GM18505 (cell line): ENCODE data around the gene DNAH3.
"Not testable (repeated sequence)": the region's sequence is repeated elsewhere in the genome, so short reads cannot be mapped to it uniquely, and the experiment has no call there.

Experiments
- ATAC-seq: cut with Tn5 transposase; IDR thresholded peaks from one replicate; pipeline ENCODE4 v1.9.1; 2021; ENCODE audit not compliant: unreplicated experiment
- POLR2A ChIP-seq: IDR thresholded peaks from 4 replicates; pipeline ENCODE4 v1.6.1; 2011; ENCODE audit warnings: borderline replicate concordance; ENCODE audit not compliant: insufficient read depth, insufficient read length; ENCODE audit errors: extremely low read depth

Gene DNAH3

DNA sequence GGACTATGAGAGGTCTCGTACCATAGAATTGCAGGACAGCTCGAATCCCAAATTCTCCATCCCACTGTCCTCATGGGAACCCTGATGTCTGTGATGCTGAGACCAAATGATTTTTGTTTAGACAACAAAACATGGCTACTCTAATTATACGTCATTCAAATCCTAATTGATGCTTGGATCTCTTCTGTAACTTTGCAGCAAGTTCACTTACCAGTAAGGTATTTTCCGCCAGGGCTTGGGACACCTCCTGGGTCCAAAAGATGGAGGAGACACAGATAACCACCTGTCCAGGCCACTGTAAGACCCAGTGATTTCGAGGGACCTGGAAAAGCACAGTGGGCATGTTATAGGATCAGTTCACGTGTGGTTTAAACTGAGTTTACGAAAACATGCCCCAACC is 92.8 kb downstream of the DNAH3 start:
- ATAC-seq, result no peak
- no peak for TF ChIP-seq POLR2A

DNA sequence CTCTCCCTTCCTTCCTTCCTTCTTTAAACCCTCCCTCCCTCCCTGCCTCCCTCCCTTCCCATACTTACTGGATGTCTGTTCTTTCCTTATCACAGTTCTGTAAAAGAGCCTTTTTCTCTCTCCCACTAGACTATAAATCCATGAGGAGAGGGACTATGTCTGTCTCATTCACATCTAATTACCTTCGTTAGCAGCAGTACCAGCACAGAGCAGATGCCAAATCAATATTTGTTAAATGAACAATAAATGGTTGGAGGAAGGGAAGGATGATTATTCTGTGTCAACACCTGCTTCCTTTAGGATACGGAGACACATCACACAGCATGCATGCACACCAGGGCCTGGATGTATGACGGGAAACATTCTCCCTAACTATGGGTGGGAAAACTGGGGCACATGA is 94.2 kb downstream of the DNAH3 start:
- TF ChIP-seq POLR2A, result no peak
- no peak for ATAC-seq

DNA sequence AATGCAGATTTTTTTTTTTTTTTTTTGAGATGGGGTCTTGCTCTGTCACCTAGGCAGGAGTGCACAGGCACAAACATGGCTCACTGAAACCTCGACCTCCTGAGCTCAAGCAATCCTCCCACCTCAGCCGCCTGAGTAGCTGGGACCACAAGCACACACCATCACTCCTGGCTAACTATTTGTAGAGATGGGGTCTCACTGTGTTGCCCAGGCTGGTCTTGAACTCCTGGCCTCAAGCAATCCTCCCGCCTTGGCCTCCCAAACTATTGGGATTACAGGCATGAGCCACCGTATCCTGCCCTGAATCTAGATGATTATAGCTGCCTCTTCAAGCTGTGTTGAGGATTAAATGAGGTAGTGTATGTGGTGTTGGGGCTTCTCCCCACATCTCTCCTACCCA is 94.9 kb downstream of the DNAH3 start:
- not testable (repeated sequence) for ATAC-seq

DNA sequence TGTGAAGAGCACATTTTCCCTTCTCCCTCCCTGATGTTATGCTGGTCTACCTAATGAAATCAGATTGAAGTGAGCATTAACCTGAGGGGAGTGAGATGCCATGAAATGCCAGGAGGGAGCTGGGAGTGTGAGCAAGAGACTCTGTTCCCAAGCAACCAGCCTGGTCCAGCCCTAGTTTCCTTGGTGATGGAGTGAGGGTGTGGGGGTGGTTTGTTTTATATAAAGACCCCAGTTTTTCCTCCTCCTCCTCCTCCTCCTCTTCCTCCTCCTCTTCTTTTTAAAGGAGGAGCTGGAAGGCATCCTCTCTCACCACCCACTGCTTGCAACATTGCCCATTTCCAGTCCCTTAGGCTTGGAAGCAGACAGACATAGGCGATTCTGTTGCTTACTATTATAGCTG is 97.1 kb downstream of the DNAH3 start:
- no peak for TF ChIP-seq POLR2A
- no peak for ATAC-seq

DNA sequence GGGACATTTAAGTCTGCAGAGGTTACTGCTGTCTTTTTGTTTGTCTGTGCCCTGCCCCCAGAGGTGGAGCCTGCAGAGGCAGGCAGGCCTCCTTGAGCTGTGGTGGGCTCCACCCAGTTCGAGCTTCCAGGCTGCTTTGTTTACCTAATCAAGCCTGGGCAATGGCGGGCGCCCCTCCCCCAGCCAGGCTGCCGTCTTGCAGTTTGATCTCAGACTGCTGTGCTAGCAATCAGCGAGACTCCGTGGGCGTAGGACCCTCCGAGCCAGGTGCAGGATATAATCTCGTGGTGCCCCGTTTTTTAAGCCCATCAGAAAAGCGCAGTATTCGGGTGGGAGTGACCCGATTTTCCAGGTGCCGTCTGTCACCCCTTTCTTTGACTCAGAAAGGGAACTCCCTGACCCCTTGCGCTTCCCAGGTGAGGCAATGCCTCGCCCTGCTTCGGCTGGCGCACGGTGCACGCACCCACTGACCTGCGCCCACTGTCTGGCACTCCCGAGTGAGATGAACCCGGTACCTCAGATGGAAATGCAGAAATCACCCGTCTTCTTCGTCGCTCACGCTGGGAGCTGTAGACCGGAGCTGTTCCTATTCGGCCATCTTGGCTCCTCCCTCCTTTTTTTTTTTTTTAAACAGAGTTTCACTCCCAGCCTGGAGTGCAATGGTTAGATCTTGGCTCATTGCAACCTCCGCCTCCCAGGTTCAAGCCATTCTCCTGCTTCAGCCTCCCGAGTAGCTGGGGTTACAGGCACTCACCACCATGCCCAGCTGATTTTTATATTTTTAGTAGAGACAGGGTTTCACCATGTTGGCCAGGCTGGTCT is 102.3 kb downstream of the DNAH3 start:
- not testable (repeated sequence) for ATAC-seq

DNA sequence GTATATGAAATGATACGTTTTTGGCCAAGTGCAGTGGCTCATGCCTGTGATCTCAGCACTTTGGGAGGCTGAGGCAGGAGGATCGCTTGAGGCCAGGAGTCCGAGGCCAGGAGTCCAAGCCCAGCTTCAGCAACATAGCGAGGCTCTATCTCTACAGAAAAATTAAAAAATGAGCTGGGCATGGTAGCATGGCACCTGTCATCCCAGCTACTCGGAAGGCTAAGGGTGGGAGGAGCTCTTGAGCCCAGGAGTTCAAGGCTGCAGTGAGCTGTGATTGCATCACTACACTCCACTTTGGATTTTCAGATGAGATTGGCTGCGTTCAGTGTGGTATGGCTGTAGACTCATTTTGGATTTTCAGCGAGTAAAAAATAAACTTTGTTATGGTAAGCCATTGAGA is 112.4 kb downstream of the DNAH3 start:
- no peak for ATAC-seq
- no peak for TF ChIP-seq POLR2A

DNA sequence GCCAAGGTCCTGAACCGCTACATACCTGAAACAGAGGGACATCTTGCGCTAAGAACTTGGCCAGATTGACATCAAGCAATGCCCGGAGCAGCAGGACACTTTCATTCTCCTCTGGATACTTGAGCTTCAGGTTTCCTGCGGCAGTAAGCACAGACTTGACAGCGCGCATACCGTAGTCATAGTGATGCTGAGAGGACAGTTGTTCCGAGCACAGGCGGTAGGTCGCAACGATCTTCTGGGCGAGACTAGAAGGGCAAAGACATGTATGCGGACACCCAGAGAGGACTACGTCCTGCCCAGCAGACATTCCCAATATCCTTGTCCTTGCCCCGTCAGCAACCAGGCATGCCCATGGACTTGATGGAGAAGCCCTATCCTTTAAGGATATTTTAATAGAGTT is 112.9 kb downstream of the DNAH3 start:
- TF ChIP-seq POLR2A, result no peak
- ATAC-seq, result no peak

DNA sequence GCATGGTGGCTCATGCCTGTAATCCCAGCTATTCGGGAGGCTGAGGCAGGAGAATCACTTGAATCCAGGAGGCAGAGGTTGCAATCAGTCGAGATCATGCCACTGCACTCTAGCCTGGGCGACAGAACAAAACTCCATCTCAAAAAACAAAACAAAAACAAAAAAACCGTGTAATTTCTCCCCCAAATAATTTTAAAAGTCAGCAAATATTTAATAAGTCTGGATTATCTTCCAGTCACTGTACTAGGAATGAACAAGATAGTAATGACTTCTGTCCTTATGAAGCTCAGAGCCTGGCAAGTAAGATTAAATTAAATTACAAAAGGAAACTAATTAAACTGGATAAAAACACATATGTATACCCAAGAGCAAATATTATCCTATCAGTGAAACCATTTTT is 113.5 kb downstream of the DNAH3 start:
- no peak for ATAC-seq
- TF ChIP-seq POLR2A, result no peak

DNA sequence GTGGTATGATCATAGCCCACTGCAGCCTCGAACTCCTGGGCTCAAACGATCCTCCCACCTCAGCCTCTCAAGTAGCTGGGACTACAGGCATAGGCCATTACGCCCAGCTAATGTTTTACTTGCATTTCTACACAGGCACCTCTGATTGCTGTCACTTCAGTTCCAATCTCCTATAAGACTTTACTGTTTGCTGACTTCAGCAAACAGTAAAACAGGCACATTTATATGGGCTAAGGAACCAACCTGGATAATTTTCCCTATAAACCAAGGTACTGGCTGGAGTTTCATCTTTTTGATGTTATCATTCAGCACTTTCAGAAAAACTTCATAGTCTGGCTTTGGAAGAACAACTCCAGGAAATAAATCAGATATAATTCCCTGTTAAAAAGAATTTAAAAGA is 114.2 kb downstream of the DNAH3 start:
- TF ChIP-seq POLR2A, result no peak

DNA sequence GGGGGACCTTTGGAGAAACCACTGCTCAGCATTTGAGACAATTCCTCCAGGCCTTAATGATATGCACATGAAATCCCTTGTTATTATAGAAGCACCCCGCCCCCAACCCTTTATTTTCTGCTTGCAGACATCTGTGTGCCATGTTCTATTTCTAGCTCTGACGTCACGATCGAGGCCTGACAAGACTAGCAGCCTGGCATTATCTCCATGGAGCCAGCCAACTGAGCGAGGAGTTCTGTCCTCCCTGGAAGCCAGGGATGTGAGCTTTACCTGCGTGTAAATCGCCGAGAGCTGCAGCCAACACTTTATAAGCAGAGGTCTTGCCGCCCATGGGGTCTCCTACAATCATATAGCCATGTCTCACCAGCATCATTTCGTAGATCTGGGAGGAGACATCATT is 116.9 kb downstream of the DNAH3 start:
- ATAC-seq, result no peak
- no peak for TF ChIP-seq POLR2A

More for the DNA sequence above, 114.2 kb downstream of the DNAH3 start:
- no peak for ATAC-seq

DNA sequence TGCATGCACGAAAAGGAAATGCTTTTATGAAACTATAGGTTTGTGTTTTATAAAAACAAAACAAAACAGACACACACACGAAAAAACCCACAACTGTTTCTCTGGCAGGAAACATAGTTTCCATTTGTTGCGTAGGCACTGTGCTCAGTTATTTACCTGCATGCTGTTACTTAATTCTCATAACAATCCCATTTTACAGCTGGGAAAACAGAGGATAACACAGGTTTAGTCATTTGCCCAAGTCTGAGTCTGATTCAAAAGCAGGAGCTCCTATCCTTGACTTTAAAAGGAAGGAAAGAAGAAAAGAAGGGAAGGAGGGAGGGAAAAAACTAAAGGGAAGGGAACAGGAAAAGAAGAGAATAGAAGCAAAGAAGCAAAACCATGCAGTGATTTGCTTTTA is 117.4 kb downstream of the DNAH3 start:
- TF ChIP-seq POLR2A, result no peak

DNA sequence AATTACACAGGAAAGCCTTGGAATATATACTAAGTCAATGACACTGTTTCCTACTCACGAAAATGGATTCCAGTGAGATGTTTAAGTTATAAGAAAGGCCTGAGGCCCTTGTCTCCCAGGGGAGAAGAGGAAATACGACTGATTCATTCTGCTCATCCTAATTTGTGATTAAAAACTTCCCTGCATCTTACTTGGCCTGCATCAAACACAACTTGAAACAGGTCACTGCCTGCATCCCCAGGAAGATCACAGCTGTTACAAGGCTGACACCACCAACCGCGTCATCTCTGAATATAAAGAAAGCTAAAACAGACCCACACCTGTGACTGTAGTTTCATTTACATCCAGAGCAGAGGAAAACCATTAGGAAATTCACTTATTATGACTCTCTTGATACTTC is 121.9 kb downstream of the DNAH3 start:
- ATAC-seq, result no peak
- no peak for TF ChIP-seq POLR2A

More for the DNA sequence above, 117.4 kb downstream of the DNAH3 start:
- no peak for ATAC-seq

DNA sequence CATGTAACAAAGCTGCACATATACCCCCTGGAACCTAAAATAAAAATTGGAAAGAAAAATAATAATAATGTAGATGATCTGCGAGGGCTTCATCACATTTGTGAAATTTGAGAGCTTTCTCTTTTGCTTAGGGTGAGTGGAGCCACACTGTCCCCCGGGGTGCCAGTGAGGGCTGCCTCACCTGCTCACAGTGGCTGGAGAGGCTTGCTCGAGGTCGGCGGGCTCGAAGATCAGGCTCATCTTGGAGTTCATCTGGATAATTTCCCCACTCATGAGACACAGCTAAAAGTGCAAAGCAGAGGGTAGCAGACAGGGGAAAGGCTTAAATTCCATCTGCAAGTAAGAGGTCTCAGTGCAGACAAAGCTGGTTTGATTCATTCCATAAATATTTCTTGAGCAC is 123.8 kb downstream of the DNAH3 start:
- no peak for TF ChIP-seq POLR2A
- no peak for ATAC-seq

DNA sequence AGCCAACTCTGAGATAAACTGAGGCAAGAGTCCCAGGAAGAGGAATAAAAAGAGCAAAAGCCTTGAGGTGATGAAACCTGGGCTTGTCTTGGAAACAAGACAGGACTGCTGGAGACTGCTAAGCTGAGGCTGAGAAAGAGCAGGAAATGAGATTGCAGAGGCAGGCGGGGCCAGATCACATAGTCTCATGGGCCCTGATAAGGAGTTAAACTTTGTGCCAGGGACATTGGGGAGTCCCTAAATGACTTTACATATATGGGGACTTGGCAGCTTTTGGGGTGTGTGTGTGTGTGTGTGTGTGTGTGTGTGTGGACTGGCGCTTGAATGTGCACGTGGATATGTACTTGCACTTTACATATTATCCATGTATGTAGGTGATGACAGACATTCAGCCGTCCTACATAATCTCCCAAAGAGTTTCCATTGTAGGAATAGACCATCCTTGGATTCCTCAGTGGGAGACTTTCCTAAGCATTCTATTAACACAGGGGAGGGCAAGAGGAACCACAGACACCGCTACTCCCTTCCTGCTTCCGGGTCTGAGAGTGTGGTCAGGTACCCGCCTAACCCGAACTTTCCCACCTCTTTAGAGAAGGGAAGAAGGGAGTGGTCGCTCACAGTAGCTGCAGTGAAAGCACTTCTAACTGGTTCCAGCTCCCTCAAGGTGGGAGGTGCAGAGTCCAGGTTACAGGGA is 127.0 kb downstream of the DNAH3 start:
- no peak for ATAC-seq
- no peak for TF ChIP-seq POLR2A

DNA sequence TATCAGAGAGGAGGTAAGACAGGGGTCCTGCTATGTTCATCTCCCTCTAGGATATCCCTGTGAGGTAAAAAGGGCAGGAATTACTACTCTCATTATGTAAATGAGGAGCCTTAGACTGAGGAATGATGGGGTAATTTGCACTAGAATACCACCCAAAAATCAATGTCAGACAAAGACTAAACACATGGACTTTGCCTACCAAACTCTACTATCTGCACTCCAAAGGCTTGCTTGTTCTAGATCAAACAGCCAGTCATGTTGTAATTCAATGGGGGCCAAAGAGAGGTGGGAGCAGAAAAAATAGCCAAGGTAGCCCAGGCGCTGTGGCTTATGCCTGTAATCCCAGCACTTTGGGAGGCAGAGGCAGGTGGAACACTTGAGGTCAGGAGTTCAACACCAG is 129.3 kb downstream of the DNAH3 start:
- TF ChIP-seq POLR2A, result no peak
- ATAC-seq, result no peak

DNA sequence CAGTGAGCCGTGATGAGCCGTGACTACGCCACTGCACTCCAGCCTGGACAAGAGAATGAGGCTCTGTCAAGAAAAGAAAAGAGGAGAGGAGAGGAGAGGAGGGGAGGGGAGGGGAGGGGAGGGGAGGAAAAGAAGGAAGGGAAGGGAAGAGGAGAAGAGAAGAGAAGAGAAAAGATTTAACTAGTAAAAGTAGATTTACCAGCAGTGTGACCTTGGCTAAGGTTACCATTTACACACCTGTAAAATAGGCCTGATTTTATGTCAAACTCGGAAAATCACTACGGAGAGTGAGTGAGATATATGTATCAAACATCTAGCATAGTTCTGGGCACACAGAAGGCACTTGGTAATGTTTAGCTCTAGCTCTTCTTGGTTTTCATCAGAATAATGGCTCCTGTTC is 140.8 kb downstream of the DNAH3 start:
- TF ChIP-seq POLR2A, result no peak
- ATAC-seq, result no peak
